Fibroblast of skin of back (primary cell): ENCODE data around the gene PRSS57.
"Not testable (repeated sequence)": the region's sequence is repeated elsewhere in the genome, so short reads cannot be mapped to it uniquely, and the experiment has no call there.

Experiments
- DNase-seq: peaks from one replicate; pipeline ENCODE4 v3.0.0-alpha.2; 2013

The PRSS57 gene

GRCh38 chr19:723247-723646 lies 28.0 kb upstream of the PRSS57 start:
- DNase-seq, result no peak

GRCh38 chr19:722553-723101 lies 27.4 kb upstream of the PRSS57 start:
- peak; percentile 32 for DNase-seq

GRCh38 chr19:720345-721160 lies 25.3 kb upstream of the PRSS57 start:
- no peak for DNase-seq

- DNase-seq, result no peak
These were observed 24.5 kb upstream of the PRSS57 start for GRCh38 chr19:719636-720344.

GRCh38 chr19:718991-719512 lies 23.8 kb upstream of the PRSS57 start:
- no peak for DNase-seq

GRCh38 chr19:718251-718951 lies 23.1 kb upstream of the PRSS57 start:
- DNase-seq, result no peak

- no peak for DNase-seq
These were observed 20.1 kb upstream of the PRSS57 start for GRCh38 chr19:715347-715746.

- DNase-seq, result no peak
These were observed 16.0 kb upstream of the PRSS57 start for GRCh38 chr19:711254-711653.

GRCh38 chr19:710767-711166 lies 15.5 kb upstream of the PRSS57 start:
- no peak for DNase-seq

GRCh38 chr19:709965-710571 lies 14.8 kb upstream of the PRSS57 start:
- DNase-seq, result no peak

- no peak for DNase-seq
These were observed 14.1 kb upstream of the PRSS57 start for GRCh38 chr19:709196-709964.

GRCh38 chr19:708154-709143 lies 13.2 kb upstream of the PRSS57 start, which contains the start of gene PALM:
TSS of gene PALM (plus strand) at chr19:708935. CDS start at chr19:709147, 212 bp downstream.
- DNase-seq, result peak; percentile 28

- no peak for DNase-seq
These were observed 9.1 kb upstream of the PRSS57 start for GRCh38 chr19:704447-704741.

- DNase-seq, result peak; percentile 31
These were observed 8.6 kb upstream of the PRSS57 start for GRCh38 chr19:703651-704446.

- no peak for DNase-seq
These were observed 8.0 kb upstream of the PRSS57 start for GRCh38 chr19:703329-703650.

- DNase-seq, result not testable (repeated sequence)
These were observed 7.6 kb upstream of the PRSS57 start for GRCh38 chr19:702847-703246.

- DNase-seq, result not testable (repeated sequence)
These were observed 4.6 kb upstream of the PRSS57 start for GRCh38 chr19:699885-700284.

- DNase-seq, result not testable (repeated sequence)
These were observed 3.3 kb upstream of the PRSS57 start for GRCh38 chr19:698529-698928.

GRCh38 chr19:694481-695351 lies 536 bp downstream of the PRSS57 start:
- no peak for DNase-seq
